Bronchial epithelial cell (primary cell): ENCODE measurements around the gene NEURL3. TPM values are rescaled to one million over a fixed set of nuclear protein-coding genes. Genes with fewer than 3 reads are reported as not detected.

Source experiments
- DNase-seq: peaks from one replicate; pipeline ENCODE4 v3.0.0-alpha.2; 2010; ENCODE audit warnings: low read depth
- FAIRE-seq: peaks from 2 replicates; lab custom pipeline; 2011; peaks lifted over from hg19 to GRCh38; lab: Jason Lieb, UNC
- H3K27me3 ChIP-seq: 2 replicates; pipeline ENCODE4 v1.5.1; 2011; ENCODE audit warnings: low read length; ENCODE audit not compliant: control insufficient read depth, insufficient read depth
- H3K36me3 ChIP-seq: 2 replicates; pipeline ENCODE4 v1.5.1; 2011; ENCODE audit warnings: low read length; ENCODE audit not compliant: control insufficient read depth, insufficient read depth
- H3K4me3 ChIP-seq: 2 replicates; pipeline ENCODE4 v1.5.1; 2011; ENCODE audit warnings: mild to moderate bottlenecking, low read depth, low read length, control low read depth
- total RNA-seq: library from RNA; depleted of rRNA; stranded (reverse); fragments of >200 nt; gene quantifications from 2 replicates; pipeline ENCODE4 v1.2.1, GENCODE V29; 2014
- TF ChIP-seq, protein P1 (sequence below): IDR thresholded peaks from 2 replicates; pipeline ENCODE4 v1.5.1; 2011; ENCODE audit warnings: mild to moderate bottlenecking, moderate library complexity, low read length, control low read depth, inconsistent platforms; ENCODE audit not compliant: insufficient read depth, severe bottlenecking

The NEURL3 gene
- total RNA-seq, 1 donor from 2014 or later, result not detected

DNA sequence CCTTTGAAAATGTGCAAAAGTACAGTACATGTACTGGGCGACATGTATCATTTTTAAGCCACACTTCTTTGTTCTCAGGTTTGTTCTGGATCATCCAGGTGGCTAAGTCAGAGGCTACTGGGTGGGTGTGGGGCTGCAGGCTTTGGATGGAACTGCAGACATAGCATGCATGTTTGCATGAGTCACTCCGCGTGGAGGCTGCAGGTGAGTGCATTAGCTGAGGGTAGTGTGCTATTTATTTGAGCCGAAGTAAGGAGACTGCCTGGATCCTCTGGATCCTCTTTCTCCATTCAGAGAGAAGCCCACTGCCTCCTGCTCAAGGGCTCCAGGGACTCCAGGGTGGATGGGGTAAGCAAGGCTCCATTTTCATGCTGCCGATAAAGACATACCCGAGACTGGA, 9.4 kb upstream of the NEURL3 start:
- no peak for FAIRE-seq
- no peak overlapping the region for H3K4me3 ChIP-seq
- H3K36me3 ChIP-seq, result no peaks in the 10 kb centered on the region
- TF ChIP-seq, protein P1, sequence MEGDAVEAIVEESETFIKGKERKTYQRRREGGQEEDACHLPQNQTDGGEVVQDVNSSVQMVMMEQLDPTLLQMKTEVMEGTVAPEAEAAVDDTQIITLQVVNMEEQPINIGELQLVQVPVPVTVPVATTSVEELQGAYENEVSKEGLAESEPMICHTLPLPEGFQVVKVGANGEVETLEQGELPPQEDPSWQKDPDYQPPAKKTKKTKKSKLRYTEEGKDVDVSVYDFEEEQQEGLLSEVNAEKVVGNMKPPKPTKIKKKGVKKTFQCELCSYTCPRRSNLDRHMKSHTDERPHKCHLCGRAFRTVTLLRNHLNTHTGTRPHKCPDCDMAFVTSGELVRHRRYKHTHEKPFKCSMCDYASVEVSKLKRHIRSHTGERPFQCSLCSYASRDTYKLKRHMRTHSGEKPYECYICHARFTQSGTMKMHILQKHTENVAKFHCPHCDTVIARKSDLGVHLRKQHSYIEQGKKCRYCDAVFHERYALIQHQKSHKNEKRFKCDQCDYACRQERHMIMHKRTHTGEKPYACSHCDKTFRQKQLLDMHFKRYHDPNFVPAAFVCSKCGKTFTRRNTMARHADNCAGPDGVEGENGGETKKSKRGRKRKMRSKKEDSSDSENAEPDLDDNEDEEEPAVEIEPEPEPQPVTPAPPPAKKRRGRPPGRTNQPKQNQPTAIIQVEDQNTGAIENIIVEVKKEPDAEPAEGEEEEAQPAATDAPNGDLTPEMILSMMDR, result no peak
- H3K27me3 ChIP-seq, result peaks cover 4% of the 10 kb centered on the region
- DNase-seq, result peak; percentile 28

DNA sequence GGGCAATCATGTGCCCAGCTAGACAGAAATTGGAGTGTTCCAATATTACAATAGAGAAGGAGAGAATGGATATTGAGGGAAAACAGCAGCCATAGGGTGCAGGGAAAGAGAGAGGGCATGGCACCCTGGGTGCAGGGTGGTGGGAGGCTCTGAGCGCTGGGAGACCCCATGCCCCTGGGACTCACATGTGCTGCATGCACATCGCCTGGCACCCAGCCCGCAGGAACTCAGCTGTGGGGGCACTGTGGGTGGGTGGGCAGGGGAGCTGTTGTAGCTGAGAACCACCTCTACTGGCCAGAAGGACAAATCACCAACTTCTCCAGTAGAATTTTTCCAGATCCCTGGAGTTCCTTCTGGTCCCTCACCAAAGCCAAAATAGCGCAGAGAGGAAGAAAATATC, 7.2 kb upstream of the NEURL3 start:
- TF ChIP-seq, protein P1, result no peak
- H3K27me3 ChIP-seq, result peaks cover 4% of the 10 kb centered on the region
- no peak overlapping the region for H3K4me3 ChIP-seq
- H3K36me3 ChIP-seq, result no peaks in the 10 kb centered on the region
- DNase-seq (no peak), FAIRE-seq (no peak)

DNA sequence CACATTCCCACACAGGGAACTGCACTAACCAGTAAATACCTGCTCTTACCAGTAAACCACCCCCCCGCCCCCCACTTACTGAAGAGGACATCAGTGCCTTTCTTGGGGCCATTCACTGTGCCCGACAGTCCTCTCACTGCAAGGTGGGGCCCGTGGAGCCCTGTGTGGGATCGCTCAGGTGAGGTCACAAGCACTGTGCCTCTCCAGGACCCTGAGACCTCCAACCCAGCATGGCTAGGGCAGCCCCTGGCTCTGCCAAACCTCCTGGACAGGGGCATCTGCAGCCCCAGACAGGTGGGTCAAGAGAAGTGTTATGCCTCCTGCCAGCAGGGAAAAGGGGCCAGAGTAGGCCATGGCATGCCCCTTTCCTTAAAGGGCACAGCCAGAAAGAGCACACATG, 6.7 kb upstream of the NEURL3 start:
- DNase-seq (no peak), FAIRE-seq (no peak)
- Histone ChIP-seq H3K36me3 (no peaks in the 10 kb centered on the region), H3K4me3 (no peak overlapping the region), H3K27me3 (peaks cover 4% of the 10 kb centered on the region)
- TF ChIP-seq, protein P1, result no peak

DNA sequence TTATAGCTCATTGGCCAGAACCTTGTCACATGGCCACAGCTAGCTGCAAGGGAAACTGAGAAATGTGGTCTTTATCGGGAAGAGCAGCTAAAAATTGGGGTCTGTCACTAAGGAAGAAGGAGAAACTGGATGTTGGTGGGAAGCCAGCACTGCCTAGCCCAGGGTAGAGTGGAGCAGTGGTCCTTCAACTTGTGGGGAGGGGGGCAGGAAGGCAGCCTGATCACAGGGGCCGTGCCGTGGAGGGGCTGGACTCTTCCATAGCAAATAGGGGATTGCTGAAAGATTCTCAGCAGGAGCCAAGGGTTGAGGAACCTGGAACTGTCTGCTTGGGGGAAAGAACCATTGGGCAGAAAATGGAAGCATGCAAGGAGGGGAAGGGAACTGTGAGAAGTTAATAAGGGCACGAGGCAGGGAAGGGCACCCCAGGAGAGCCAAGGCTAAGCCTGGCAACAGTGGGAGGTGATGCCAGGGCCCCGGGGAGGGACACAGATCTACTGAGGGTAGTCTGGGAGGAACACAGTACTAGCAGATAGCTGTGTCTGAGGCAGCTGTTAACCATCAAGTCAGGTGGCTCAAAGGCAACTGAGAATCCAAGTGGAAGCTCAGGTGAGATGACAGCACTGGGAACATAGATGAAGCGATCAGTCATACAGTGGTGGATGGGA, 5.9 kb upstream of the NEURL3 start:
- TF ChIP-seq, protein P1, result no peak
- peaks cover 4% of the 10 kb centered on the region for H3K27me3 ChIP-seq
- DNase-seq (no peak), FAIRE-seq (peak; percentile 68)
- H3K4me3 ChIP-seq, result no peak overlapping the region
- no peaks in the 10 kb centered on the region for H3K36me3 ChIP-seq

DNA sequence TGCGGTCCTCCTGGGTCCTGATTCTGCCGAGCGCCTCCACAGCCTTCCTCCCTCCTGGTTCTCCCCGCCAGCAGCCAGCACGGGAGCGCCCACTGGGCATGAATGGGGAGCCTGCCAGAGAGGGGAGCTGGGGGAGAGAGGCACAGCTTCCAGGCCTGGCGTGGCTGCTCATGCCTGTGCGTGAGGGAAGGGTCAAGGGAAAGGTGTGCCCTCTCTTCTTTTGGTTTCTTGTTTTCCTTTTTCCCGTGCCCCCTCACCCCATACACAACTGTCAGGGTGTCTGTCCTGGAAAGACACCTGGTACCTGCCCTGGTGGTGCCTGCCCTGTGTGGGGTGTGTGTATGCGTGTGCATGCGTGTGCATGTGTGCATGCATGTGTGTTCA, 4.7 kb upstream of the NEURL3 start:
- FAIRE-seq (no peak), DNase-seq (no peak)
- H3K27me3 ChIP-seq, result peaks cover 4% of the 10 kb centered on the region
- H3K4me3 ChIP-seq, result no peak overlapping the region
- TF ChIP-seq, protein P1, result no peak
- no peaks in the 10 kb centered on the region for H3K36me3 ChIP-seq

DNA sequence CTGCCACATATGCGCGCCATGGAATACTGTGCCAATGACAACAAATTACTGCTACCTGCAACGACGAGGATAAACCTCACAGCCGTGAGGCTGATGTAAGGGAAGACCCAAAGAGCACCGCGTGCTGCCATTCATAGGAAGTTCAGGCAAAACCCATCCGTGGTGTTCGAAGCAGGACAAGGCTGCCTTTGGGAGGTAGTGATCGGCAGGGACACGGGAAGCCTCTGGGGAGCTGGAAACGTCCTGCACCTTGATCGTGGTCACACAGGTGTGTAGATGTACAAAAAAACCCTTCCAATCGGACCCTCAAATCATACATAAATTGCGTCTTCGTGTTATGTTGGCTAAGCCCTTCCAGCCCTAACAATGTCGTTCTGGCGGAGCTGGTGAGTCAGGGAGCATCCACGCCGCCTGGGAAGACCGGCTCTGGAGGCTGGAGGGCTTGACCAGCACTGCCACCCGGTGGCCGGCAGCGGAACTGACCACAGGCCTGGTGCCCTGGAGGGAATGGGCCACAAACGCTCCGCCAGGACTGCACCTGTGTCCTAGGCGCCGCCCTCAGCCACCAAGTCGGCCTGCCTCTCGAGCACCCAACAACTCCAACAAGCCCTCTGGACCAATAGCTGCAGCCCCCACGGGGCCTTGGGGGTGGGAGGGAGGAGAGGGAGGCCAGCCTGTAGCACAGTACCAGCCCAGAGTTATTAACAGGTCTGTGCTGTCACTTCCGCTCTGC, 4.1 kb upstream of the NEURL3 start:
- TF ChIP-seq, protein P1, result peak; percentile 99
- FAIRE-seq (peak; percentile 52), DNase-seq (peak; percentile 75)
- Histone ChIP-seq H3K4me3 (no peak overlapping the region), H3K36me3 (no peaks in the 10 kb centered on the region), H3K27me3 (peaks cover 4% of the 10 kb centered on the region)
